Adrenal gland (tissue), 5 donors: ENCODE data around the gene WDR4.

Experiments
- CTCF ChIP-seq, 6 experiments: fragments of 450-650 bp in 4 of 6; fragments of 200-600 bp in 2 of 6; sonication (generic) in 1 of 6; IDR thresholded peaks; 1 replicate in 5 of 6; 2 replicates in 1 of 6; pipeline versions ENCODE4 v1.5.1 to v1.8.0; 2016 to 2021; ENCODE audit warnings: antibody characterized with exemption in 6 of 6, mild to moderate bottlenecking in 2 of 6, moderate library complexity in 1 of 6
- POLR2A ChIP-seq, 2 donors: fragments of 450-650 bp; IDR thresholded peaks; one replicate each; pipeline ENCODE4 v1.6.1; 2017; ENCODE audit warnings: antibody characterized with exemption in 2 of 2, mild to moderate bottlenecking in 2 of 2, moderate library complexity in 1 of 2
- donor health status: DM: no; HTN: no; CAD: no.

- TF ChIP-seq POLR2A (IDR thresholded peaks at IDR 0.05) (no peak), CTCF (IDR thresholded peaks at IDR 0.05) (no peak)
Measured at GRCh38 chr21:42857216-42857615, 22.1 kb downstream of the WDR4 start.
